Stimulated activated CD8-positive, alpha-beta memory T cell treated with anti-CD3 and anti-CD28 coated beads, Interleukin-4, amount 100 ng/mL, for 4 hours (primary cell): ENCODE data around the gene ZNF536.
"Not testable (repeated sequence)": the region's sequence is repeated elsewhere in the genome, so short reads cannot be mapped to it uniquely, and the experiment has no call there.

ENCODE experiments used
- DNase-seq, 2 donors: peaks; one replicate each; pipeline ENCODE4 v3.0.0-alpha.2; 2020; ENCODE audit warnings: low read depth in 2 of 2, low spot score in 1 of 2

The ZNF536 gene

GRCh38 chr19:30388327-30388726 lies 16.1 kb downstream of the ZNF536 start:
- no peak for DNase-seq

GRCh38 chr19:30388819-30389218 lies 16.6 kb downstream of the ZNF536 start:
- no peak for DNase-seq

GRCh38 chr19:30390356-30390988 lies 18.3 kb downstream of the ZNF536 start:
- no peak for DNase-seq

GRCh38 chr19:30391052-30391451 lies 18.9 kb downstream of the ZNF536 start:
- DNase-seq = no peak

DNA sequence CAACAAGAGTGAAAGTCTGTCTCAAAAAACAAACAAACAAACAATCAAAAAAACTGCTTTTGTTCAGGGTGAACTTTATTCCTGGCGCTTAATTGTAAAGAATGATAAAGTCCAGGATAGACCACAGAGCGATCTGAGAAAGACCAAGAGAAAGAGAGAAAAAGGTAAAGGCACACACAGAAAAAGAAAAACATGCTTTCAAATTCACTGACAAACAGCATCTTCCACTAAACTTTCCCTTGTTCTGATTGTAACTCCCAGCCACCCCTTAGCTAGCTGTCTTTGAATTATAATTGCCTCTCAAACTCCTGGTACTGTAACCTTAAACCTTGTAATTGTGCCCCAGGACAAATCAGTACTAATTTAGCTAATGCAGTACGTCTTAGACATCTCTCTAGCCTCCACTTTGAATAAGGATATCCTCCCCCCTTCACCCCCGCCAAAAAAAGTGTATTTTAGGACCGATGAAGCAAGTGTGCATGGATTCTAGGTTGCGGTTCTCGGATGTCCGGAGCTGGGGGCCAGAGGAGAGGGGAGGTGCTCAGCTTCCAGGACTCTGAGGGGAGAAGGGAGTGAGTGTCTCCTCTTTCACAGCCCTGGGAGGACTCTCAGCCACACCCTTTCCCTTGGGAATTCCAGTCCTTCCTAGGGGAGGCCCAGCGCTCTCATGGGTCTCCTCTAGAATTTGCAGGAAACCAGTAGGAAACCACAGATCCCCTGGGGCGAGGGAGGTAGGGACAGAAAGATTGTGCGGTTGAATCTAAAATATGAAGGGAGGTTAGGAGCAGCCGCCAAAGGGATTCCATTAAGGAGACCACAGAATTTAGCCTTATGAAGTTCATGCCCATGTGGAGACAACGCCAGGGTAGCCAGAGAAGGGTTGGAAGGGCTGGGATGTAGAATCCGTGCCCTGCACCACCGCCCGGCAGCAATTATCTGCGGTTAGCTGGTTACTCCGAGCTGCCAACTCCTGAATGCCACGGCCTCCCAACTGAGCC lies 19.7 kb downstream of the ZNF536 start:
- DNase-seq = no peak

DNA sequence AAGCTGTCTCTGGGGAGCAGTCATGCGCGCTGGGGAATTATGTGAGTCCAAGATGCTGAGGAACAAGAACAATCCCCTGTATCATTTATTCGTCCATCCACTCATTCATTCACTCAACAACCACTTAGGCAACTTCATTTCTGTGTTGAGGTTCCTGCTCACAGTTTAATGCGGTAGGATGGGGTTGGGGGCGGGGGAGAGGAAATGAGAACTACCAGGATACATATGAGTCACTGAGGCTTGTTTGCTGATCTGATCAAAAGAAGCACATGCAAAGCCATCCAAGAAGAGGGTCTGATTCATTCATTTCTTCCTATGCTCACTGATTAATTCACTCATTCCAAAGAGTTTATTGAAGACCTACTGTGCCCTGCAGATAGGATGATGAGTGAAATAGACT lies 20.9 kb downstream of the ZNF536 start:
- no peak for DNase-seq

DNA sequence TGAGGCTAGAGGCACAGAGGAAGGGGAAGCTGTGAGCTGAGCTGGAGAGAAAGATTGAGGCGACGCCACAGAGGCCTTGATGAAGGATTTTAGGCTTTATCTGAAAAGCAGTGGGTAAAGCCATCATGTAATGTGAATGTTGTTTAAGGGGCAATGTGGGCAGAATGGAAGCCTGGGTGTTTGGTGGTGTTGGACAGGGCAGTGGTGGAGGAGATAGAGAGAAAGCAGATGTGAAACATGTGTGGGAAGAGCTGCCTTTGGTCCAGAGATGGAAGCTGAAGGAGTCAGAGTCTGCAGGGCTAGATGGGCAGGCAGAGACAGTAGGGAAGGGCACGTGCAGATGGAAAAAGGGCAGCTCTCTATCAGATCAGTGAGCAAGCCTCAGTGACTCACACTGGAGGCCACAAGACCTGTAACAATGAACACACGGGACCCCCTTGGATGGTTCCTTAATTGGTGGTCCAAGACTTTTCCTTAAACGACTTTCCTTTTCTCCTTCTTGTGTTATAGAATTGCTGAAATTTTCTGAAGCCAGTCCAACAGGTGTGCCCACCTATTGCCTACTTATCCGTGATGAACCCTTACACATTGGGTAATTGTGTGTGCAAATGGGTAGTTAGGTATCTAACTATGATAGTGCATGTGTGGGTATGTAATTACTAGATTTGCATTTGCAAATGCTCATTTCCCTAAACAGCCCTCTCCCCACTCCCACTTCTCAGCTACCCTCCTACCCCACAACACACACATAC lies 21.7 kb downstream of the ZNF536 start:
- no peak for DNase-seq

DNA sequence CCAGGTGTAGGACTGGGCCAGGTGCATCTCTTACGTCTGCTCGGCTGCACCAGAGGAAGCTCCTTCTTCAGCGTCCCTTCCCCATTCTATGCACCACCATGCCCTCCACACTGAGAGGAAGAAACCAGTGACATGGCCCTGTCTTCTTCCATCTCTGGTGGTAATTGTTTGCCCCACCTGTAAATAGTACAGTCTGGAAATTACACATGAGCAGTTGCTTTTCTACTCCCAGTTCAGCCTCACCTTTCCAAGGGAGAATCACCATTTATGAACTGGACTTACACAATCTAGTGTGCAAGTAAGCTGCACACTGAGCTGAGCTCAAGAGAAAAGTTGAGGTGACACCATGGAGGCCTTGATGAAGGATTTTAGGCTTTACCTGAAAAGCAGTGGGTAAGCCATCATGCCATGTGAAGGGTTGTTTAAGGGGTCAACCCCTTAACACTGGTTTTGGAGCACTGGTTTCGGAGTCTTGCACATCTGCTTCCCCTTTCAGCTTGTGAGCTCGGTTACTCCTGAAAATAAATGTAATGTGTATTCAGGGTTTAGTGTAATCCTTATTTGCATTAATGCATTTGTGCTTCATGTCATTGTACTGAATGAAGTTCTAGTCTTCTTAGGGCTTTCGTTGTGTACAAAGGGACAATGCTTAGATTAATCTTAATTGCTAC lies 22.4 kb downstream of the ZNF536 start:
- DNase-seq = no peak

DNA sequence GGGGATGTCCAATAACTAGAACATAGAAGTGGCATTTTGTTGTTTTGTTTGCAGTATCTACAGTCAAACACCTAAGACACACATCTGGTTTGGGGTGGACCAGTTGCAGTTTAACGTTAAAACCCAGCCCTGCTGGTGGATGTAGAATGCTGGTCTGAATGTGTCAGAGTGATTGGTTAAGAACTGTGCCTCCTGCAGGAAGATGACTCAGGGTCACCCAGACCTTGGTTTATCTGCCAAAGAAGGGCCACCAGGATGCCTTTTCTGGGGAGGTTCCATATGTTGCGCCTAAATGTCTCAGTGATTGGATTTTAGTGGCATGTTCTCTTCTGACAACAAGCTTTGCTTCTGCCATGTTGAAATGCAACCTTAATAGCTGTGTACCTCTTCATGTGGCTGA lies 23.1 kb downstream of the ZNF536 start:
- no peak for DNase-seq

- not testable (repeated sequence) for DNase-seq
Measured at GRCh38 chr19:30398539-30398938, 26.4 kb downstream of the ZNF536 start.

DNA sequence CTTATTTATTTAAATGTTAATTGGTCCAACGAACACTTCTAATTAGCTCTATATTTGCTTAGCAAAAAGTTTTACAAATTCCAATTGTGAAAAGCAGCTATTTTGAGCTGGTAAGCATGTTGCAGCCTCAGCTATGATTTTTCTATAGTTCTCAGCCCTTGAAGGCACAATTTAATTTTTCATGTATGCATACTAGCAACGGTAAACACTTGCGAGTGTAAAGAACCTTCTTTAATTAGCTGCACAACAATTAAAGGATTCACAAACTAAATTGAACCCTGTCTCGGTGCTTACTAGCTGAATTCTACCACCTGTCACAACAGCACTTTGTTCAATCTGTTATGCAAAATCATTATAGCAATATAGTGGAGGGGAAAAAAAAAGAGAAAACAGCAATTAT lies 29.8 kb downstream of the ZNF536 start:
- DNase-seq = no peak

- no peak for DNase-seq
Measured at GRCh38 chr19:30402436-30403202, 30.4 kb downstream of the ZNF536 start.

- DNase-seq = no peak
Measured at GRCh38 chr19:30403203-30403985, 31.2 kb downstream of the ZNF536 start.

- DNase-seq = no peak
Measured at GRCh38 chr19:30406220-30407067, 34.3 kb downstream of the ZNF536 start.

- DNase-seq = no peak
Measured at GRCh38 chr19:30407068-30407709, 35.0 kb downstream of the ZNF536 start.

GRCh38 chr19:30408734-30409301 lies 36.6 kb downstream of the ZNF536 start:
- DNase-seq = no peak

DNA sequence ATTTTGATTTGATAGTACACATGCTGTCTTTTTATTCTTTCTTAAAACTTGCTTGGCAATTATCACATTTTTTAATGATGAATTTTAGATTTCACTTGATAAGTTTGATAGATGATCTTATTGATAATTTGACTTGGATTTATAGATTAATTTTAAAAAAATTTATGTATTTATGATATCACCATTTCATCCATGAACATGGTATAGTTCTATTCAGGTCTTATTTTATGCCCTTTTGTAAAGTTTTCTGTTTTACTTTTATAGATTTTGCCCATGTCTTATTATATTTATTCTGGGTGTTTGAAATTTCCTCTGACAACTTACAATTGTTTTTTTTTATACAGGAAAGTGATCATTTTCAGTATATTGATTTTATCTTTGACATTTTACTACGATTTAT lies 39.5 kb downstream of the ZNF536 start:
- no peak for DNase-seq

- DNase-seq = no peak
Measured at GRCh38 chr19:30416375-30416774, 44.2 kb downstream of the ZNF536 start.
